Astrocyte (in vitro differentiated cells and primary cell): ENCODE measurements around the gene ATF6.

Experiments used
- EZH2 ChIP-seq: IDR thresholded peaks from 2 replicates; pipeline ENCODE4 v1.6.1; 2012; ENCODE audit warnings: mild to moderate bottlenecking, low read length, inconsistent platforms; ENCODE audit not compliant: insufficient read depth
- TF ChIP-seq, protein P1 (sequence below): IDR thresholded peaks from 2 replicates; pipeline ENCODE4 v1.5.1; 2011; ENCODE audit warnings: low read depth, mild to moderate bottlenecking, inconsistent platforms, low read length, moderate library complexity; ENCODE audit not compliant: insufficient read depth

DNA sequence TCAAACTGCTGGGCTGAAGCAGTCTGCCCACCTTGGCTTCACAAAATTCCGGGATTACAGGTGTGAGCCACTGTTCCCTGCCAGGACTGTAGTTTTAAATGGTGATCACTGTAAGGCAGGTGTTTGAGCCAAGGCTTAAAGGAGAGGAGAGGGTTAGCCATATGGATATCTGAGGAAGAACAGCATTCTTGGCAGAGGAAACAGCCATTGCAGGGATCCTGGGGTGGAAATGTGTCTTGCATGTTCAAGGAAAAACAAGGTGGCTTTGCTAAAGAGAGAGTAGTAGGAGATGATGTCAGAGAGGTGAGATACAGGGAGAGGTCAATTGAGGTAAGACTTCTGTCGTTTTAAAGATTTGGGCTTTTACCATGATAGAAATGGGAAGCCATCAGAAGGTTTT, 73.5 kb downstream of the ATF6 start:
- TF ChIP-seq, protein P1, sequence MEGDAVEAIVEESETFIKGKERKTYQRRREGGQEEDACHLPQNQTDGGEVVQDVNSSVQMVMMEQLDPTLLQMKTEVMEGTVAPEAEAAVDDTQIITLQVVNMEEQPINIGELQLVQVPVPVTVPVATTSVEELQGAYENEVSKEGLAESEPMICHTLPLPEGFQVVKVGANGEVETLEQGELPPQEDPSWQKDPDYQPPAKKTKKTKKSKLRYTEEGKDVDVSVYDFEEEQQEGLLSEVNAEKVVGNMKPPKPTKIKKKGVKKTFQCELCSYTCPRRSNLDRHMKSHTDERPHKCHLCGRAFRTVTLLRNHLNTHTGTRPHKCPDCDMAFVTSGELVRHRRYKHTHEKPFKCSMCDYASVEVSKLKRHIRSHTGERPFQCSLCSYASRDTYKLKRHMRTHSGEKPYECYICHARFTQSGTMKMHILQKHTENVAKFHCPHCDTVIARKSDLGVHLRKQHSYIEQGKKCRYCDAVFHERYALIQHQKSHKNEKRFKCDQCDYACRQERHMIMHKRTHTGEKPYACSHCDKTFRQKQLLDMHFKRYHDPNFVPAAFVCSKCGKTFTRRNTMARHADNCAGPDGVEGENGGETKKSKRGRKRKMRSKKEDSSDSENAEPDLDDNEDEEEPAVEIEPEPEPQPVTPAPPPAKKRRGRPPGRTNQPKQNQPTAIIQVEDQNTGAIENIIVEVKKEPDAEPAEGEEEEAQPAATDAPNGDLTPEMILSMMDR: no peak
- TF ChIP-seq EZH2: no peak
